Stimulated activated CD8-positive, alpha-beta memory T cell treated with anti-CD3 and anti-CD28 coated beads, Interleukin-15, amount 100 ng/mL, for 4 hours (primary cell): ENCODE measurements around the gene CAMK2G.
A peak's percentile ranks its signal among the peaks of the same experiment; 100 is the strongest.

Experiments used
- DNase-seq, 2 donors: peaks; one replicate each; pipeline ENCODE4 v3.0.0-alpha.2; 2020; ENCODE audit warnings: low read depth in 2 of 2

Gene CAMK2G

DNA sequence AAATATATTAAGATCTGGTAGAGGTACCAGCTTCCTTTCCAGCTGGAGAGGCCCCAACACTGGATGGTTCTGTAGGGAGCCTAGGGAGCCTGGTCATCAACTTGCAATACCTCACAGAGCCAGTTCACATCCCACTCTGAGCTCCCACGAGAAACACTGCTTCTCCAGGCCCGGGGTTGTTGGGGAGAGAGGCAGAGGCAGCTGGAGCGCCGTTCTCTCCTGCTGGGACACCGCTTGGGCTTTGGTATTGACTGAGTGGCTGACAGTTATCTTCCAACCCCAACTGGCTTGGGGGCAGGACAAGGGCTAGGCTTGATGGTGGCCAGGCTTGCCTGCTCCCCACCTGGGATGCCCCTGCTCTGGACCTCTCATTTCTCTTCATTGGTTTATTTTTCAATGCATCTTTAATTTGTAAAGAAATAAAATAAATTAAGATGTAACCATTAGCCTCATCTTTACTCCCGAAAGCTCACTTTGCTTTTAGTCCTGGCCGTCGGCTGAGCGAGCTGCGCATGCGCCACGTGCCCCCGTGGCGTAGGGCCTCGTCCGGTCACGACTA is 102.6 kb downstream of the CAMK2G start:
- DNase-seq = peak in 1 of 2 donors; percentile 57

DNA sequence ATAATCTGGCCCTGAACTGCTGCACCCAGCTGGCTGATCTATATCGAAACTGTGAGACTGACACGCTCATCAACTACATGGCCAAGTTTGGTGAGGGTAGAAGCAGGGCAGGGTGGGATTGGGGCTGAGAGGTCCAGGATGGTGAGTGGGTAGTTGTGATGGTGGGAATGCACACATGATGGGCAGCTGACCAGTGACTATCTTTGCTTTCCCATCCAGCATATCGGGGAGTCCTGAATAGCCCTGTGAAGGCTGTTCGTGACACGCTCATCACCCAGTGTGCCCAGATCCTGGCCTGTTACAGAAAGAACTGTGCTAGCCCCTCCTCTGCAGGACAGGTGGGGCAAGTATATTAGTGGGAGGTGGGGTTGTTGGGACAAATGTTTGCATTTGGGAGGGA is 105.0 kb downstream of the CAMK2G start:
- DNase-seq = no peak

DNA sequence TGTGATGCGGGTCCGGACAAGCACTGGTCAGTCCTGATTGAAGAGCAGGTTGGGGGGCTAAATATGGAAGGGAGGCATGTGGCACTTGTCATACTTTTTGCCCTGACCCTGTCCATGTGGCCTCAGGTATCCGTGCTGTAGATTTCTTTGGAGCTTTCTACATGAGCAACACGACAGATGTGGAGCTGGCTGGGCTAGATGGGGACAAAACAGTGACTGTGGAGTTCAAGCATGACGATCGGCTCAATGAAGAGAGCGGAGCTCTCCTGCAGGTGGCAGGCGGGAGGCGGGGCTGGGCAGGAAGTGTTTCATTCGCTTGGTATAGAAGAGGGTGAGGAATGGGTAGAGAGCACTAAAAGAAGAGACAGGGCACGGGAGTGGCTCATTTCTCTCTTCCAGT is 105.5 kb downstream of the CAMK2G start:
- no peak for DNase-seq

DNA sequence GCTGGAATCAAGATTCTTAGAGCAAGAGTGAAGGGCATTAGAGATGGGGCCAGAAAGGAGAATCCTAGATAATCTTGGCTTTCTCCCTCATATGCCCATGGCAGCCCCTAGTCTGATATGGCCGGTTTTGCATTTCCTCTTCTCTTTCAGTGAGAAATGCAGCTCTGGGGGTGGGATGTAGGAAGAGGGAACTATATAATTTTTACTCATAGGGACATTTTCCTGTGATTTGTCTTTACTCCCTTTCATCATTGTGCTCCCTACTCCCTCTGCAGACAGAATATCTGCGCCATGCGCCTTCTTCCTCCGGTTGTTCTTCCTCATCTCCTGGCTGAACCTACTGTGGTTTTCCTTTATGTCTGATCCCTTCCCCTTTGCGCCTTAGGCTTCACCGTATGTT is 109.3 kb downstream of the CAMK2G start:
- DNase-seq = no peak

DNA sequence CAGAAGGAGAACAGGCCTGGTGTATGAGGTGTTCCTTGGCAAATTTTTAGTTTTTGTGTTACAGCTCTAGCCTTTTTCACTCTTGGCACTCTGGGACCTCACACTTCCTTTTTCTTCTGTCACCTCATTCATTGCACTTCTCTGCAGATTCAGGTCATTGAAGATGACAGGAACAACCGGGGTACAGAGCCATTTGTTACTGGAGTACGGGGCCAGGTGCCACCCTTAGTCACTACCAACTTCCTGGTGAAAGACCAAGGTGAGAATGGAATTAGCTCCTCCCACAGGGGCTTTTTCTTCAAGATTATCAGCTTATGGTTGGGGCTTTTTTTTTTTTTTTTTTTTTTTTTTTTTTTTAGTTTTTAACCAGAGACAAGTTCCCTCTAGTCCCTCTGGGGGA is 111.0 kb downstream of the CAMK2G start:
- no peak for DNase-seq

DNA sequence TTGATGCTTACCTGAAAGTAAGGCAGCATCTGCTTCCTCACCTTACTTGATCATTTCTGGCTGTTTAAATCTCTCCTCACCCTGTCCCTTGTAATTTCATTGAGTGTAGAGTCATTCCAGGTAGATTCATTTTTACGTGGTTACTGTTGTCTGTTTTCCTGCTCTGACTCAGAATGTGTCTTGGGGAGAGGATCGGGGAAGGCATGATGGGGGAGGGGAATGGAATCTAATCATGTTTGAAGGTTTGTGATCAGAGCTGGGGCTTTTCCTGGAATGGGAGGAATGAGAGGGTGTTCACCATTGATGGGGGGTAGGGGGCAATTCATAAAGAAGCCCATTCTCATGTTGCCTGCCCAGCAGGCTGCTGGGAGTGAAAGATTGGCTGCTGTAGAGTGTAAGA is 111.4 kb downstream of the CAMK2G start:
- no peak for DNase-seq
